ENCODE results near the gene ZRANB1. TPM values are rescaled to one million over a fixed set of nuclear protein-coding genes. Genes with fewer than 3 reads are reported as not detected.
A peak's percentile ranks its signal among the peaks of the same experiment; 100 is the strongest.

Gene ZRANB1
- total RNA-seq, 2 donors from 2014 or later: 24.1 to 24.9 TPM

GRCh38 chr10:124997771-124998623 lies 56.1 kb downstream of the ZRANB1 start:
- H3K4me1 ChIP-seq: peaks cover 0 to 46% of the 10 kb centered on the region in 2 donors
- H3K27me3 ChIP-seq: no peaks in the 10 kb centered on the region
- peaks cover 51% of the 10 kb centered on the region for H3K36me3 ChIP-seq
- no peak for TF ChIP-seq CTCF (IDR thresholded peaks at IDR 0.05)
- no peaks in the 10 kb centered on the region for H3K9me3 ChIP-seq
- no peak overlapping the region for H3K4me3 ChIP-seq
- H3K27ac ChIP-seq: peak overlapping the region in 1 of 2 donors; percentile 71
- peak; percentile 57 for DNase-seq (ENCODE audit: low spot score)

- Histone ChIP-seq H3K36me3 (peaks cover 46% of the 10 kb centered on the region), H3K9me3 (no peaks in the 10 kb centered on the region), H3K4me1 (peaks cover 0 to 46% of the 10 kb centered on the region in 2 donors), H3K27ac (peak overlapping the region; percentile 71 to 81), H3K4me3 (no peak overlapping the region), H3K27me3 (no peaks in the 10 kb centered on the region)
- DNase-seq (ENCODE audit: low spot score): peak; percentile 57
- no peak for TF ChIP-seq CTCF (IDR thresholded peaks at IDR 0.05)
These were observed 56.8 kb downstream of the ZRANB1 start for GRCh38 chr10:124998624-124999291.

- Histone ChIP-seq H3K36me3 (peaks cover 37% of the 10 kb centered on the region), H3K9me3 (no peaks in the 10 kb centered on the region), H3K4me1 (peaks cover 0 to 46% of the 10 kb centered on the region in 2 donors), H3K27ac (peak overlapping the region; percentile 71 to 81), H3K4me3 (no peak overlapping the region), H3K27me3 (no peaks in the 10 kb centered on the region)
- DNase-seq (ENCODE audit: low spot score): peak; percentile 86
- no peak for TF ChIP-seq CTCF (IDR thresholded peaks at IDR 0.05)
These were observed 57.8 kb downstream of the ZRANB1 start for GRCh38 chr10:124999433-125000365.

GRCh38 chr10:125000366-125001312 lies 58.7 kb downstream of the ZRANB1 start:
- Histone ChIP-seq H3K4me3 (no peak overlapping the region), H3K9me3 (no peaks in the 10 kb centered on the region), H3K27me3 (no peaks in the 10 kb centered on the region), H3K36me3 (peaks cover 46% of the 10 kb centered on the region), H3K4me1 (peaks cover 0 to 46% of the 10 kb centered on the region in 2 donors), H3K27ac (peak overlapping the region; percentile 71 to 81)
- peak; percentile 58 for DNase-seq (ENCODE audit: low spot score)
- TF ChIP-seq CTCF (IDR thresholded peaks at IDR 0.05): peak in 1 of 2 donors; percentile 51
